ENCODE data around the gene TRIML2.
"Not testable (repeated sequence)": the region's sequence is repeated elsewhere in the genome, so short reads cannot be mapped to it uniquely, and the experiment has no call there.

TRIML2 gene

GRCh38 chr4:188061083-188061482, 48.3 kb downstream of the TRIML2 start:
- Histone ChIP-seq H3K9me3 (ENCODE audit: control insufficient read depth, low read length) (no peaks in the 10 kb centered on the region), H3K79me2 (no peaks in the 10 kb centered on the region), H3K9ac (no peak overlapping the region), H3K4me2 (ENCODE audit: low read length) (no peak overlapping the region), H2AFZ (no peak overlapping the region), H3K27ac (no peak overlapping the region), H3K27me3 (ENCODE audit: control insufficient read depth, insufficient read depth, low read length) (no peaks in the 10 kb centered on the region), H3K36me3 (ENCODE audit: control insufficient read depth, insufficient read depth, low read length) (no peaks in the 10 kb centered on the region), H3K4me3 (ENCODE audit: low read depth, low read length) (no peak overlapping the region), H3K4me1 (no peaks in the 10 kb centered on the region)
- TF ChIP-seq CTCF (IDR thresholded peaks at IDR 0.05) = no peak

DNA sequence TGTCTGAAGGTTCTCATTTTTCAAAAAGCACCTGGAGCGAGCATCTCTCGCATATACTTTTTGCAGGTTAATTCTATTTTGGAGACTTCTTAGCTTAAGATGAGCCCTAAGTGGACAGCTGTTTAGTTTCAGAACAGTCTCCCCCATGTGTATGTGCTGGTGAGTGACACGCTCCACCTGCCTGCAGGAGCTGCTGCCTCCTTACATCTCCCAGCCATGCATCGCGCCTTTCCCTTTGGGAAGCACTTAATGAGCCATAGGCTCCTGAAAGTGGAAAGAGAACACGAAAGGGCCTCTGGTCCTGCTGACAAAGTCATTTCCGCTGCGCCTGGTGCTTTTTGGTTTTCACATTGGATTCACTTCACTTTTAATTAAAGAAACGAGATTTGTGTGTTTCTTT, 56.1 kb downstream of the TRIML2 start:
- Histone ChIP-seq H3K4me1 (no peaks in the 10 kb centered on the region), H3K4me3 (ENCODE audit: low read depth, low read length) (no peak overlapping the region), H2AFZ (no peak overlapping the region), H3K27me3 (ENCODE audit: control insufficient read depth, insufficient read depth, low read length) (no peaks in the 10 kb centered on the region), H3K27ac (no peak overlapping the region), H3K79me2 (no peaks in the 10 kb centered on the region), H3K36me3 (ENCODE audit: control insufficient read depth, insufficient read depth, low read length) (no peaks in the 10 kb centered on the region), H3K9ac (no peak overlapping the region), H3K4me2 (ENCODE audit: low read length) (no peak overlapping the region), H3K9me3 (ENCODE audit: control insufficient read depth, low read length) (no peaks in the 10 kb centered on the region)
- no peak for TF ChIP-seq CTCF (IDR thresholded peaks at IDR 0.05)

- Histone ChIP-seq H3K4me3 (ENCODE audit: low read depth, low read length) (no peak overlapping the region), H3K9ac (no peak overlapping the region), H3K36me3 (ENCODE audit: control insufficient read depth, insufficient read depth, low read length) (no peaks in the 10 kb centered on the region), H3K27me3 (ENCODE audit: control insufficient read depth, insufficient read depth, low read length) (no peaks in the 10 kb centered on the region), H3K27ac (no peak overlapping the region), H3K9me3 (ENCODE audit: control insufficient read depth, low read length) (no peaks in the 10 kb centered on the region), H3K4me2 (ENCODE audit: low read length) (no peak overlapping the region), H3K79me2 (no peaks in the 10 kb centered on the region), H2AFZ (no peak overlapping the region), H3K4me1 (no peaks in the 10 kb centered on the region)
- TF ChIP-seq CTCF (IDR thresholded peaks at IDR 0.05) = no peak
These were observed 62.7 kb downstream of the TRIML2 start for GRCh38 chr4:188046657-188047056.

DNA sequence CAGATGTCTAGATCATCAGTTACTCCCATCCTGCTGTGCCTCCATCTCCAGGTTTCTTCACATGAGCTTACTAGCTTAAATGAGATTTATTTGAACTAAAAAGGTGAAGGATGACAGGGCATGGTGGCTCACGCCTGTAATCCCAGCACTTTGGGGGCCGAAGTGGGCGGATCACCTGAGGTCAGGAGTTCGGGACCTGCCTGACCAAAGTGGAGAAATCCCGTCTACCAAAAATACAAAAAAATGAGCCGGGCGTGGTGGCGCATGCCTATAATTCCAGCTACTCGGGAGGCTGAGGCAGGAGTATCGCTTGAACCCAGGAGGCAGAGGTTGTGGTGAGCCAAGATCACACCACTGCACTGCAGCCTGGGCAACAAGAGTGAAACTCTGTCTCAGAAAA, 63.9 kb downstream of the TRIML2 start:
- not testable (repeated sequence) for H3K79me2 ChIP-seq

DNA sequence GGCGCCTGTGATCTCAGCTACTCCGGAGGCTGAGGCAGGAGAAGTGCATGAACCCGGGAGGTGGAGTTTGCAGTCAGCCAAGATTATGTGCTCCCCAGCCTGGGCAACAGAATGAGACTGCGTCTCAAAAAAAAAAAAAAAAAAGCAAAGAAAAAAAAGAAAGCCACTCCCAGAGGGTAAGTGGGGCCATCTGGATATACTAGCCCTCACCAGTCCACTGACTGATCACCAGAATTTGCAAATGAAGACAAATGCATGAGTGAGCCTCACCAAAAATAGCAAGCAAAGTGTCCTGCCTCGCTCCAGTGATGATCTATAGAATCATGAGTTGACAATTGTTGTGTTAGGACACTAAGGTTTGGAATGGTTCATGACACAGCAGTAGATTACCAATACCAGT, 66.2 kb downstream of the TRIML2 start:
- H3K79me2 ChIP-seq = no peaks in the 10 kb centered on the region
- H3K36me3 ChIP-seq (ENCODE audit: control insufficient read depth, insufficient read depth, low read length) = no peaks in the 10 kb centered on the region
- no peaks in the 10 kb centered on the region for H3K27me3 ChIP-seq (ENCODE audit: control insufficient read depth, insufficient read depth, low read length)
- H3K4me1 ChIP-seq = no peaks in the 10 kb centered on the region
- H3K9ac ChIP-seq = no peak overlapping the region
- no peak overlapping the region for H2AFZ ChIP-seq
- H3K4me3 ChIP-seq (ENCODE audit: low read depth, low read length) = no peak overlapping the region
- H3K4me2 ChIP-seq (ENCODE audit: low read length) = no peak overlapping the region
- no peaks in the 10 kb centered on the region for H3K9me3 ChIP-seq (ENCODE audit: control insufficient read depth, low read length)
- no peak overlapping the region for H3K27ac ChIP-seq
- no peak for TF ChIP-seq CTCF (IDR thresholded peaks at IDR 0.05)

More for the DNA sequence above, 63.9 kb downstream of the TRIML2 start:
- H3K27ac ChIP-seq; H3K9me3 ChIP-seq (ENCODE audit: control insufficient read depth, low read length); H3K4me3 ChIP-seq (ENCODE audit: low read depth, low read length); H3K27me3 ChIP-seq (ENCODE audit: control insufficient read depth, insufficient read depth, low read length); H3K36me3 ChIP-seq (ENCODE audit: control insufficient read depth, insufficient read depth, low read length); H3K4me1 ChIP-seq; H2AFZ ChIP-seq; H3K9ac ChIP-seq; H3K4me2 ChIP-seq (ENCODE audit: low read length): not testable (repeated sequence)

Data from parathyroid adenoma (tissue), 2 donors.